H1 (cell line): Measurements from ENCODE around the gene IQCE. TPM values are rescaled to one million over a fixed set of nuclear protein-coding genes. Genes with fewer than 3 reads are reported as not detected.

Experiments used
- CTCF ChIA-PET: fragments of 300-600 bp; sonication (Branson Sonifier 250); formaldehyde crosslinking; loops from one replicate; lab custom pipeline; 2021; ENCODE audit not compliant: partially characterized antibody; lab: Charles Lee
- POLR2A ChIA-PET: fragments of 300-600 bp; sonication (Branson Sonifier 250); formaldehyde crosslinking; loops from one replicate; lab custom pipeline; 2021; ENCODE audit warnings: inconsistent platforms; ENCODE audit not compliant: partially characterized antibody; lab: Charles Lee
- DNase-seq, 2 experiments: peaks; one replicate each; pipeline versions ENCODE4 v3.0.0 to v3.0.0-alpha.2; 2010 to 2022; ENCODE audit warnings: low spot score in 2 of 2, low read depth in 1 of 2, mixed read lengths in 1 of 2
- FAIRE-seq: peaks from 2 replicates; lab custom pipeline; 2011; peaks lifted over from hg19 to GRCh38; lab: Jason Lieb, UNC
- H2AFZ ChIP-seq: 2 replicates; pipeline ENCODE4 v1.8.1; 2012; ENCODE audit warnings: low read length, inconsistent platforms
- H2AK5ac ChIP-seq: 2 replicates; pipeline ENCODE4 v1.6.1; 2013; ENCODE audit warnings: low read depth, low read length
- H2BK120ac ChIP-seq: replicated peaks from 2 replicates; pipeline ENCODE3; 2013; ENCODE audit warnings: low read depth, low read length, inconsistent platforms
- H2BK12ac ChIP-seq: 2 replicates; pipeline ENCODE4 v1.6.1; 2013; ENCODE audit warnings: low read depth, low read length
- H2BK15ac ChIP-seq: 2 replicates; pipeline ENCODE4 v1.6.1; 2013; ENCODE audit warnings: low read length
- H2BK20ac ChIP-seq: 2 replicates; pipeline ENCODE4 v1.6.1; 2013; ENCODE audit warnings: low read length
- H2BK5ac ChIP-seq: 2 replicates; pipeline ENCODE4 v1.6.1; 2013; ENCODE audit warnings: low read depth, low read length
- H3K14ac ChIP-seq: 2 replicates; pipeline ENCODE4 v1.6.1; 2013; ENCODE audit warnings: inconsistent platforms; ENCODE audit not compliant: insufficient read length
- H3K18ac ChIP-seq: 2 replicates; pipeline ENCODE4 v1.6.1; 2013; ENCODE audit warnings: low read length; ENCODE audit errors: extremely low read depth
- H3K23ac ChIP-seq: 2 replicates; pipeline ENCODE4 v1.6.1; 2013; ENCODE audit warnings: inconsistent platforms; ENCODE audit not compliant: insufficient read length
- H3K23me2 ChIP-seq: 2 replicates; pipeline ENCODE4 v1.6.1; 2013; ENCODE audit warnings: low read depth, low read length
- H3K27ac ChIP-seq: 2 replicates; pipeline ENCODE4 v1.6.1; 2011; ENCODE audit warnings: low read depth, low read length, inconsistent platforms
- H3K27me3 ChIP-seq, 4 experiments: replicated peaks in 1 of 4; 1 replicate in 1 of 4; 2 replicates in 3 of 4; pipeline versions ENCODE4 v1.6.1 to v1.8.1; 2011 to 2013; ENCODE audit warnings: low read length in 3 of 4, mild to moderate bottlenecking in 3 of 4, inconsistent platforms in 2 of 4, mixed read lengths in 2 of 4, moderate library complexity in 1 of 4; ENCODE audit not compliant: control insufficient read depth in 3 of 4, insufficient read depth in 3 of 4; ENCODE audit errors: extremely low read depth in 1 of 4
- H3K36me3 ChIP-seq, 4 experiments: 2 replicates each; pipeline versions ENCODE4 v1.6.1 to v1.8.1; 2011 to 2013; ENCODE audit warnings: mild to moderate bottlenecking in 4 of 4, low read length in 3 of 4, moderate library complexity in 2 of 4, control low read depth in 1 of 4, inconsistent platforms in 1 of 4; ENCODE audit not compliant: insufficient read depth in 4 of 4, control insufficient read depth in 2 of 4
- H3K4ac ChIP-seq: replicated peaks from 2 replicates; pipeline ENCODE3; 2013; ENCODE audit warnings: low read length, low read depth, mixed read lengths, inconsistent platforms; ENCODE audit not compliant: insufficient read length
- H3K4me1 ChIP-seq, 4 experiments: replicated peaks in 1 of 4; 1 replicate in 1 of 4; 2 replicates in 3 of 4; pipeline versions ENCODE4 v1.6.1 to v1.8.1; 2011 to 2013; ENCODE audit warnings: low read length in 3 of 4, inconsistent platforms in 2 of 4, mixed read lengths in 1 of 4; ENCODE audit not compliant: insufficient read depth in 4 of 4, control insufficient read depth in 3 of 4
- H3K4me2 ChIP-seq, 2 experiments: 2 replicates each; pipeline versions ENCODE4 v1.6.1 to v1.8.1; 2011 to 2013; ENCODE audit warnings: low read depth in 2 of 2, low read length in 2 of 2, control low read depth in 1 of 2, inconsistent platforms in 1 of 2, mild to moderate bottlenecking in 1 of 2; ENCODE audit not compliant: insufficient read depth in 1 of 2
- H3K4me3 ChIP-seq, 4 experiments: fragments of 200-600, 300-600 bp in 1 of 4; sonication (generic), shearing (Covaris generic), sonication (Bioruptor Twin) in 1 of 4; 2 replicates each; pipeline versions ENCODE4 v1.5.1 to v1.8.1; 2011 to 2016; ENCODE audit warnings: low read length in 4 of 4, low read depth in 3 of 4, control low read depth in 2 of 4, inconsistent platforms in 2 of 4, mild to moderate bottlenecking in 2 of 4, mixed read lengths in 1 of 4, moderate library complexity in 1 of 4; ENCODE audit not compliant: insufficient read depth in 2 of 4; ENCODE audit errors: extremely low read depth in 1 of 4
- H3K56ac ChIP-seq: replicated peaks from 2 replicates; pipeline ENCODE3; 2013; ENCODE audit warnings: low read depth, mild to moderate bottlenecking, mixed read lengths, low read length, inconsistent platforms; ENCODE audit not compliant: insufficient read length
- H3K79me1 ChIP-seq: 2 replicates; pipeline ENCODE4 v1.6.1; 2013; ENCODE audit warnings: low read depth, low read length, control low read depth
- H3K79me2 ChIP-seq, 2 experiments: 2 replicates each; pipeline versions ENCODE4 v1.6.1 to v1.8.1; 2012 to 2013; ENCODE audit warnings: low read length in 2 of 2, mild to moderate bottlenecking in 2 of 2, inconsistent platforms in 1 of 2; ENCODE audit not compliant: insufficient read depth in 2 of 2, control insufficient read depth in 1 of 2
- H3K9ac ChIP-seq, 4 experiments: replicated peaks in 1 of 4; 1 replicate in 1 of 4; 2 replicates in 3 of 4; pipeline versions ENCODE4 v1.6.1 to v1.8.1; 2011 to 2013; ENCODE audit warnings: low read depth in 3 of 4, low read length in 3 of 4, control low read depth in 2 of 4, mild to moderate bottlenecking in 2 of 4, moderate library complexity in 2 of 4, inconsistent platforms in 1 of 4; ENCODE audit errors: extremely low read depth in 1 of 4
- H3K9me3 ChIP-seq, 2 experiments: 2 replicates each; pipeline versions ENCODE4 v1.6.1 to v1.8.1; 2012 to 2013; ENCODE audit warnings: mild to moderate bottlenecking in 2 of 2, moderate library complexity in 2 of 2, control low read depth in 1 of 2, inconsistent platforms in 1 of 2, low read depth in 1 of 2, low read length in 1 of 2, mixed read lengths in 1 of 2; ENCODE audit not compliant: insufficient read depth in 2 of 2
- H4K20me1 ChIP-seq, 2 experiments: replicated peaks in 1 of 2; 2 replicates each; pipeline versions ENCODE3 to v1.8.1; 2011 to 2013; ENCODE audit warnings: inconsistent platforms in 2 of 2, low read length in 2 of 2, mild to moderate bottlenecking in 1 of 2; ENCODE audit not compliant: insufficient read depth in 2 of 2, control insufficient read depth in 1 of 2
- H4K5ac ChIP-seq: 2 replicates; pipeline ENCODE4 v1.6.1; 2013; ENCODE audit warnings: low read length, low read depth, mixed read lengths, inconsistent platforms; ENCODE audit not compliant: insufficient read length
- H4K8ac ChIP-seq: 2 replicates; pipeline ENCODE4 v1.8.0; 2013; ENCODE audit warnings: mild to moderate bottlenecking, moderate library complexity, low read length, inconsistent platforms; ENCODE audit not compliant: insufficient read depth; ENCODE audit errors: extremely low read depth
- H4K91ac ChIP-seq: replicated peaks from 2 replicates; pipeline ENCODE3; 2013; ENCODE audit warnings: low read length, mixed read lengths, inconsistent platforms; ENCODE audit not compliant: insufficient read length
- PHF8 ChIP-seq: fragments of 200-600 bp; sonication (generic); conservative IDR thresholded peaks from 2 replicates; pipeline ENCODE4 v1.7.1; 2012; ENCODE audit warnings: low read depth, mild to moderate bottlenecking, inconsistent platforms, low read length, moderate library complexity
- WGBS, 2 experiments: shearing (Covaris generic) in 1 of 2; methylation state at CpG; one replicate each; pipeline versions ENCODE4 v1.1.6 to v1.1.7; 2013 to 2015; ENCODE audit warnings: low lambda C conversion rate in 2 of 2, mixed read lengths in 2 of 2, inconsistent platforms in 1 of 2, low coverage in 1 of 2, missing lambda C conversion rate in 1 of 2; ENCODE audit not compliant: insufficient replicate concordance in 2 of 2, insufficient coverage in 1 of 2, insufficient read length in 1 of 2; ENCODE audit errors: extremely low coverage in 1 of 2, missing lambda C conversion rate in 1 of 2; 5-methylcytosine and 5-hydroxymethylcytosine counted together
- polyA plus RNA-seq, 7 experiments: library from polyadenylated mRNA; depleted of rRNA in 3 of 7; stranded (reverse) in 5 of 7; unstranded in 2 of 7; fragments of >200 nt in 5 of 7; fragments of 200-250 nt in 2 of 7; gene quantifications; 1 replicate in 5 of 7; 2 replicates in 1 of 7; 4 replicates in 1 of 7; pipeline versions ENCODE4 v1.2.1 to v1.2.3, GENCODE V29; 2011 to 2013; ENCODE audit warnings: missing spikeins in 2 of 7, mixed read lengths in 2 of 7
- total RNA-seq: library from RNA; stranded (reverse); fragmentation: NEBNext Ultra II Directional; extraction: Animal tissue kit (Norgen Biotek cat#: 25700); gene quantifications from 2 replicates; pipeline ENCODE4 v1.2.1, GENCODE V29; 2021

IQCE gene
- total and polyA plus RNA-seq, 2 of the 8 experiments (the other 6 are each of a cell fraction or from before 2014, with no cell fraction given), result 2.2 to 4.9 TPM

DNA sequence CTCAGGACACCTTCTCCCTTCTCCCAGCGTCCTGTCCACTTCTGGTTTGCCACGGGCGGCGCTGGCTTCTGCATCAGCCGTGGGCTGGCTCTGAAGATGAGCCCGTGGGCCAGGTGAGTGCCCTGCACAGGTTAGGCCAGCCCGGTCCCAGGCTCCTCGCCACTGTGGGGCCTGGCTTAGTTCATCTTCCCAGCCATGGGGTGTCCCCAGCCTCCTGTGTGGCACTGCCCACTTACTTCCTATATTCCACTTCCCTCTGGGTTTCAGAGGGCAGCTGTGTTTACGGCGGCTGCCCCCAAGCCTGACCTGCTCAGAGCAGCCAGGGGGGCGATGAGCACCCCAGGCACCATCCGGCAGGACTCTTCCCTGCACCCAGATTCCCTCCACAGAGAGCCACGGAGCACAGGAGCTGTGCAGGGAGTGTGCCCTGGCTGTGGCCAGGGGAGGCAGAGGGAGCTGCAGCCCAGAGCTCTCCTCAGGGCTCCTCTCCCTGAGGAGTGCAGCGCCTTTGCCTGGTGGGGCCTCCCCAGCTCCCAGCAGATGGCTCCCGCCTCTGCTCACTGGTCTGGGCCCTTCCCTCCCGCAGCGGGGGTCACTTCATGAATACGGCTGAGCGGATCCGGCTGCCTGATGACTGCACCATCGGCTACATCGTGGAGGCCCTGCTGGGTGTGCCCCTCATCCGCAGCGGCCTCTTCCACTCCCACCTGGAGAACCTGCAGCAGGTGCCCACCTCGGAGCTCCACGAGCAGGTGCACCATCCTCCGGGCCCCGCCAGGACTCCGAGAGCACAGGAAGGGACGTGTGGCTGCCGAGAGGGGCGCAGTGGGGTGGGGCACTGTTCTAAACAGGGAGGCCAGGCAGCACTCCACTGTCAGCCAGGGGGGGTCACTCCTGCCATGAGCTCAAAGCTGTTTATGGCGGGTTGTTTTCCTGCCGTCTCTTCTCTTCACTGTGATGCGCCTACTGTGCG, 32.8 kb upstream of the IQCE start:
- Histone ChIP-seq H3K27ac (no peak overlapping the region), H3K4me2 (peak overlapping the region; percentile 67 to 85; a peak in 2 of 4 replicates), H3K23ac (no peak overlapping the region), H4K20me1 (peaks cover 13 to 32% of the 10 kb centered on the region in 2 experiments), H4K8ac (no peak overlapping the region; the same call in none of the 2 replicates), H3K79me2 (peaks cover 0 to 10% of the 10 kb centered on the region in 2 experiments; a peak in 1 of 4 replicates), H3K36me3 (peaks cover 7 to 28% (median 19%) of the 10 kb centered on the region in 4 experiments; a peak in 6 of 8 replicates), H4K91ac (peak overlapping the region; percentile 99), H3K9ac (0 out of 7 replicates have a peak overlapping the region, but pooled peaks of 1 of the 4 experiments have one; percentile 5), H2BK12ac (peak overlapping the region; percentile 84; the same call in 1 of the 2 replicates), H2BK5ac (peak overlapping the region; percentile 96), H2AFZ (no peak overlapping the region), H3K4ac (peak overlapping the region; percentile 96)
- no peak for DNase-seq
- TF ChIP-seq PHF8, result no peak
- TF ChIP-seq, all 59 proteins: peak for 0
- peak overlapping the region; percentile 61; the same call in 1 of the 2 replicates for H2BK15ac ChIP-seq
- ChIA-PET CTCF (interaction anchor here (0.6 to 6.9 kb wide), 10 partner anchors 24 to 79 kb away, joined by 3 to 42 read pairs (median 4); partner anchors contain the start of gene BRAT1), POLR2A (interaction anchor here (0.7 to 8.2 kb wide), 9 partner anchors 8 to 119 kb away, joined by 3 to 68 read pairs (median 8); no protein-coding TSS in a partner anchor)
- 87% methylated on average over 35 of the region's 36 CpGs; no CpG with 5 or more reads in 1 of the 2 experiments for WGBS, 2 experiments
- H3K14ac ChIP-seq, result no peak overlapping the region
- H3K4me3 ChIP-seq, result no peak overlapping the region
- no peaks in the 10 kb centered on the region; the same call in 1 of the 2 replicates for H3K79me1 ChIP-seq
- peak overlapping the region; percentile 98 for H3K18ac ChIP-seq
- no peaks in the 10 kb centered on the region for H3K9me3 ChIP-seq
- peak overlapping the region; percentile 25 for H3K56ac ChIP-seq
- peak overlapping the region; percentile 80; the same call in 1 of the 2 replicates for H2BK20ac ChIP-seq
- no peak for FAIRE-seq
- peaks cover 0 to 5% (median 0%) of the 10 kb centered on the region in 4 experiments; a peak in 3 of 7 replicates for H3K27me3 ChIP-seq
- peaks cover 0 to 67% (median 42%) of the 10 kb centered on the region in 4 experiments; a peak in 6 of 7 replicates for H3K4me1 ChIP-seq
- peaks cover 6% of the 10 kb centered on the region; the same call in 1 of the 2 replicates for H3K23me2 ChIP-seq
- H2AK5ac ChIP-seq, result peak overlapping the region; percentile 45; the same call in 1 of the 2 replicates
- peak overlapping the region; percentile 28 for H4K5ac ChIP-seq
- peak overlapping the region; percentile 94 for H2BK120ac ChIP-seq
